Putamen (tissue), 1 donor: ENCODE measurements around the gene WDR27.
A peak's percentile ranks its signal among the peaks of the same experiment; 100 is the strongest.
"Not testable (repeated sequence)": the region's sequence is repeated elsewhere in the genome, so short reads cannot be mapped to it uniquely, and the experiment has no call there.

Experiments used
- DNase-seq: peaks from one replicate; pipeline ENCODE4 v3.0.0-alpha.2; 2016; ENCODE audit warnings: low spot score

The WDR27 gene

GRCh38 chr6:169709293-169709692 is 7.5 kb upstream of the WDR27 start:
- no peak for DNase-seq

- no peak for DNase-seq
These were observed 5.9 kb upstream of the WDR27 start for GRCh38 chr6:169707772-169708171.

- peak; percentile 2 for DNase-seq
These were observed 1.0 kb upstream of the WDR27 start for GRCh38 chr6:169702840-169703246.

- no peak for DNase-seq
These were observed 397 bp downstream of the WDR27 start for GRCh38 chr6:169701311-169701953.

- DNase-seq = no peak
These were observed 1.5 kb downstream of the WDR27 start for GRCh38 chr6:169700296-169700695.

- DNase-seq = not testable (repeated sequence)
These were observed 4.7 kb downstream of the WDR27 start for GRCh38 chr6:169697115-169697514.

- no peak for DNase-seq
These were observed 6.7 kb downstream of the WDR27 start for GRCh38 chr6:169695131-169695530.

GRCh38 chr6:169692516-169692915 is 9.3 kb downstream of the WDR27 start:
- no peak for DNase-seq

- no peak for DNase-seq
These were observed 10.6 kb downstream of the WDR27 start for GRCh38 chr6:169691260-169691659.

- DNase-seq = no peak
These were observed 12.5 kb downstream of the WDR27 start for GRCh38 chr6:169689287-169689686.

- no peak for DNase-seq
These were observed 16.0 kb downstream of the WDR27 start for GRCh38 chr6:169685860-169686259.

- DNase-seq = no peak
These were observed 17.8 kb downstream of the WDR27 start for GRCh38 chr6:169684056-169684455.

- DNase-seq = no peak
These were observed 23.5 kb downstream of the WDR27 start for GRCh38 chr6:169678342-169678741.

- DNase-seq = no peak
These were observed 24.7 kb downstream of the WDR27 start for GRCh38 chr6:169677096-169677495.

- DNase-seq = no peak
These were observed 26.8 kb downstream of the WDR27 start for GRCh38 chr6:169675011-169675410.

GRCh38 chr6:169671563-169671962 is 30.3 kb downstream of the WDR27 start:
- DNase-seq = no peak

- no peak for DNase-seq
These were observed 31.9 kb downstream of the WDR27 start for GRCh38 chr6:169669889-169670288.

- DNase-seq = no peak
These were observed 32.7 kb downstream of the WDR27 start for GRCh38 chr6:169669147-169669546.

GRCh38 chr6:169668203-169668847 is 33.5 kb downstream of the WDR27 start:
- no peak for DNase-seq

- DNase-seq = no peak
These were observed 34.1 kb downstream of the WDR27 start for GRCh38 chr6:169667716-169668115.

GRCh38 chr6:169666441-169666840 is 35.4 kb downstream of the WDR27 start:
- no peak for DNase-seq

- no peak for DNase-seq
These were observed 36.5 kb downstream of the WDR27 start for GRCh38 chr6:169665289-169665688.

GRCh38 chr6:169664227-169664626 is 37.6 kb downstream of the WDR27 start:
- DNase-seq = no peak

GRCh38 chr6:169663468-169663867 is 38.4 kb downstream of the WDR27 start:
- DNase-seq = no peak
